Stimulated activated naive CD8-positive, alpha-beta T cell treated with anti-CD3 and anti-CD28 coated beads, Interleukin-15, amount 100 ng/mL, for 72 hours (primary cell): Measurements from ENCODE around the gene FERMT3.
A peak's percentile ranks its signal among the peaks of the same experiment; 100 is the strongest.
"Not testable (repeated sequence)": the region's sequence is repeated elsewhere in the genome, so short reads cannot be mapped to it uniquely, and the experiment has no call there.

Source experiments
- ATAC-seq: fragments of 150-1000 bp; cut with Tn5 transposase; 2 replicates; pipeline ENCODE4 v1.10.0; 2021; ENCODE audit warnings: mild to moderate bottlenecking, moderate library complexity
- DNase-seq, 2 donors: peaks; one replicate each; pipeline ENCODE4 v3.0.0; 2021 to 2022
- H3K27ac Mint-ChIP-seq, 2 donors: one replicate each; pipeline ENCODE4 v1.8.0; 2022; ENCODE audit warnings: mild to moderate bottlenecking in 2 of 2, mixed read lengths in 2 of 2, moderate library complexity in 2 of 2
- H3K27me3 Mint-ChIP-seq: one replicate; pipeline ENCODE4 v1.8.0; 2022; ENCODE audit warnings: mixed read lengths
- H3K4me1 Mint-ChIP-seq: one replicate; pipeline ENCODE4 v1.8.0; 2022; ENCODE audit warnings: mild to moderate bottlenecking, mixed read lengths
- H3K4me3 Mint-ChIP-seq, 2 donors: one replicate each; pipeline ENCODE4 v1.8.0; 2022; ENCODE audit warnings: mild to moderate bottlenecking in 2 of 2, mixed read lengths in 2 of 2, moderate library complexity in 1 of 2
- H3K9me3 Mint-ChIP-seq, 2 donors: one replicate each; pipeline ENCODE4 v1.8.0; 2022; ENCODE audit warnings: mixed read lengths in 2 of 2

FERMT3 gene

DNA sequence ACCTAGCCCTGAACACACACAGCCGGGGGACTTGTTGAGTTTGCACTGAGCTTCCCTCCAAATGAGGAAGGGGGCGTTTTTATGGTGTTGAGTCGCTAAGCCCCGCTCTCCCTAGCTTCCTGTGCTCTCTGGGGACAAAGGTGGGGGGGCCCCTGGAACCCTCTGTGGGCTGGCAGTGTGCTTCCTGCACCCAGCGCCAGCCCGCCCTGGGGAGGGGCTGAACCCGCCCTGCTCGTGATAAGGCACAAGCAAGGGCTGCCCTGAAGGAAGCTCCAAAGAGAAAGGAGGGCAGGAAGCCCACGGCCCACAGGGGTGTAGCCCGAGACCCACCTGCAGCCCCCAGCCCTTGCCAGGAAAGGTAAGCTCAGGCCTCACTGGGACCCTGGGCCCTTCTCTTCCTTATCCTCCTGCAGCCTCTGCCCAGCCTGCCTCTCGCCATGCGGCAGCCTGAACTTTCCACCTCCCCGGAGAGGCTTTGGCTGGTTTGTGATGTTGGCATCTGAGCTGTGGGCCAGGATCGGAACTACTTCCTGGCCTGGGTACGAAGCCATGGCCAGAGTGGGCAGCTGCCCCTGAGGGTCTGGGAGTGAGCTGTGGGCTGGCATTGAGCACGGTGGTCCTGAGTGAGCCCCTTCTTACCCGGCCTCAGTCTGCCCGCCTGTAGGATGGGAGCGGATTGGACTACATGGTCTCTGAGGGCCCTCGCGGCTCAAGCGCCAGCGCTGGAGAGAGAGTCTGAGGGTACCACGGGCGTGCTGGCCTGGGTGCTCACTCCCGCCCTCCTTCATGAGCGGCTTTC lies at the start of gene FERMT3:
TSS of gene FERMT3 (plus strand) at position 265 of the 799 bp plus-strand sequence. CDS start 644 bp downstream, outside the sequence.
- Mint-ChIP-seq H3K27me3 (no peaks in the 10 kb centered on the region), H3K27ac (peak within 1 kb of the TSS; percentile 97), H3K9me3 (no peaks in the 10 kb centered on the region), H3K4me1 (peaks cover 77% of the 10 kb centered on the region), H3K4me3 (peak within 1 kb of the TSS; percentile 90 to 91)
- ATAC-seq (peak; percentile 75), DNase-seq (peak; percentile 57 to 85)

DNA sequence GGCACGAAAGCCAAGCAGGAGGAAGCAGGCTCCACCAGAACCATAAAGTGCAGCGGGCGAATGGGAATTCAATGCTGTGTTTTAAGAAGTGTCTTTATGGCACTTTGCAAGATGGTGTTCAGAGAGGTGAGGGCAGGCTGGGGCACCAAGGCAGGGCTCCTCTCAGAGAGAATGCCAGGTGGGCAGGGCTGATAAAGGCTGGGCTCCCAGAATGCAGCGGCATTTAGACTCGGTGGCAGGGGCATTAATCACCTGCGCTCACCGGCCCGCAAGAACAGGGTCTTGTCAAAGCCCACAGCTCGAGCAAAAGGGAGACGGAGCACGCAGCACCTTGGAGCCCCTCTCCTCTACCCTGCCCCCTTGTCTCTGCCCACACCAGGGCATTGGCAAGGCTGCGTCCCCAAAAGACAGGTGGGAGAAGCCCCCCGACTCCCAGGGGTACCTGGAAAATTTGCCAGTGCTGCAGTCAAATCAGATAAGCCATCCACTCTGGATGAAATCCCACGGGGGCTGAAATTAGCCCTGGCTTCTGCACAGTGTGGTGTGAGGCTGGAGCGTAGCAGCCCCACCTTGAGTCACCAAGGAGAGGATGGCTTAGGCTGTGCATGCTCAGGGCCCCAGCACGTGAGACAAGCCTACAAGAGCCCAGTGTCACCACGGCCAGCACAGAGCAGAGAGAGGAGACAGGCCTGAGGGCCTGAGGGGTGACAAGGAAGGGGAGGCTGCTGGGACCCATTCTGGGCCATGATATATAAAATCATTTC lies 48.7 kb upstream of the FERMT3 start:
- Mint-ChIP-seq H3K9me3 (no peaks in the 10 kb centered on the region), H3K4me3 (no peak overlapping the region), H3K27me3 (no peaks in the 10 kb centered on the region), H3K27ac (peak overlapping the region in 1 of 2 donors; percentile 19), H3K4me1 (peaks cover 18% of the 10 kb centered on the region)
- DNase-seq: no peak
- ATAC-seq: no peak

DNA sequence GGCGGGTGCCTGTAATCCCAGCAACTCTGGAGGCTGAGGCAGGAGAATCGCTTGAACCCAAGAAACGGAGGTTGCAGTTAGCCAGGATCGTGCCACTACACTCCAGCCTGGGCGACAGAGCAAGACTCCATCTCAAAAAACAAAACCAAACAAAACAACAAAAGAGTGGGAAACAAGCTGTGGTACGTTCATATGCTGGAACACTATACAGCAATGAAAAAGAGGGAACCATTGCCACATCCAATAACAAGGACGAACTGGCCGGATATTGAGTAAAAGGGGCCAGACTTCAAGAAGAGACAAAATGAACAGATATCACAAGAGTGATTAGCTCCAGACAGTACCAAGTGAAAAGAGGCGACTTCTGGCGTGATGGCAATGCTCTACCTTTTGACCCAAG lies 45.5 kb upstream of the FERMT3 start:
- Mint-ChIP-seq H3K9me3 (no peaks in the 10 kb centered on the region), H3K4me1 (peaks cover 16% of the 10 kb centered on the region), H3K4me3 (no peak overlapping the region), H3K27me3 (no peaks in the 10 kb centered on the region), H3K27ac (no peak overlapping the region)
- DNase-seq (no peak), ATAC-seq (no peak)

DNA sequence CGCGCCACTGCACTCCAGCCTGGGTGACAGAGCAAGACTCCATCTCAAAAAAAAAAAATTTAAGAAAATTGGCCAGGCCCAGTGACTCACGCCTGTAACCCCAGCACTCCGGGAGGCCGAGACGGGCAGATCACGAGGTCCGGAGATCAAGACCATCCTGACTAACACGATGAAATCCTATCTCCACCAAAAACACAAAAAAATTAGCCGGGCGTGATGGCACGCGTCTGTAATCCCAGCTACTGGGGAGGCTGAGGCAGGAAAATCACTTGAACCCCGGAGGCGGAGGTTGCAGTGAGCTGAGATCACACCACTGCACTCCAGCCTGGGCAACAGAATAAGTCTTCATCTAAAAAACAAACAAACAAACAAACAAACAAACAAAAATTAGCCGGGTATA lies 43.8 kb upstream of the FERMT3 start:
- not testable (repeated sequence) for H3K9me3 Mint-ChIP-seq

DNA sequence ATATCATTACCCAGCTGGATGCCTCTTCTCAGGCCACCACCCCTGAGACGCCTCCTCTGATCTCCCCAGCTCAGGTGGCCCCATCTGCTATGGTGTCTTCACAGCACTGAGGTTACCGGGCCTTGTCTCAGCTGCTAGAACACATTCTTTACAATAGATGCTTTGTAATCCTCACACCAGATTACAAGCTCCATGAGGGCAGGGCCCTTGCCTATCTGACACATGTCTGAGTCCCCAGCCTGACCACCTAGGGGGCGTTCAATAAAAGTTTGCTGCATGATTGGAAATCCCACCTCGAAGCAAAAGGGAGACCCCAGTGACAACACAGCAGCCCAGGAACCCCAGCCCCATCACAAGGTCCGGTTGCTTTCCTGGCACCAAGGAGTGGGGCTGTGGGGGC lies 42.6 kb upstream of the FERMT3 start:
- DNase-seq (no peak), ATAC-seq (no peak)
- Mint-ChIP-seq H3K4me3 (peak overlapping the region in 1 of 2 donors; percentile 2), H3K4me1 (peaks cover 29% of the 10 kb centered on the region), H3K27ac (no peak overlapping the region), H3K9me3 (no peaks in the 10 kb centered on the region), H3K27me3 (no peaks in the 10 kb centered on the region)

More for the DNA sequence above, 43.8 kb upstream of the FERMT3 start:
- H3K27me3 Mint-ChIP-seq, DNase-seq, ATAC-seq, H3K4me3 Mint-ChIP-seq, H3K27ac Mint-ChIP-seq: not testable (repeated sequence)
- peaks cover 28% of the 10 kb centered on the region for H3K4me1 Mint-ChIP-seq

DNA sequence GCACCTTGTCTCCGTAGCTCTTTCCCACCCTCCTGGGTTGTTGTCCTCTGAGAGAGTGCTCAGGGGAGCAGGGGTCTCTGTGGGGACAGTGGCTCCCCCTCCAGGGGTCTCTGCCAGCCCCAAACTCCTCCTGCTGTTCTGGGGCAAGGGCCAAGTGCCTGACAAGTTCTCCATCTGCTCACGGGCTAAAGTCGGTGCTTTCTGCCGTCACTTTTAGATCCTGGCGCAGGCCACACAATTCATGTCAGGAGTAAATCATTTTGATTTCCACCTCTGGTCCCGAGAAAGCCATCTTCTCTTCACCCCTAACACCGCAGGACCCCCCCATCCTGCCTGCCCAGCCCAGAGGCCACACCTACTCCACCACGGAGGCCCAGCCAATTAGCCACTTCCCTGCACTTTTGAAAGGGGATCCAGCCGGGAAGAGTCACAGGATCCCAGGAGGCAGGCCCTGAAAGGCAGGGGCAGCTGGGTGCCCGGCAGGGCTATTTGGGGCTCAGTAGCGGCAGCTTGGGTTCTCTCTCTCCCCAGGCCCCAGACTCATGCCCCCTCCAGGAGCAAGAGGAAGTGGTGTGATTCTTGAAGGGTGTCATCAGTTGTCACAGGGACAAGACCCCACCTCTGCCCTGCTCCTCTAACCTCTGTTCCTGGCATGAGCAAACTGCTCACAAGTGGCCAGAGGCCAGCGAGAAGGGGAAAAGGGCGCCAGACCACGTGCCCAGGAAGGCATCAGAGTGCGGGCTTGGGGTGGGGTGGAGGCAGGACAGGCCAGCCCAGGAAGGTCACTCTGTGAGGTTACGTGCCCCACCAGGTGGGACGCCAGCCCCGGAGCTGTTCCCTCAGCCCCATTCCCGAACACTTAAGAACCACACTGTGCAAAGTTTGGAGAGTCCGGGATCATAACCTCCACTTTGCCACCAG lies 41.9 kb upstream of the FERMT3 start:
- DNase-seq: no peak
- Mint-ChIP-seq H3K27me3 (no peaks in the 10 kb centered on the region), H3K27ac (peak overlapping the region in 1 of 2 donors; percentile 68), H3K4me3 (peak overlapping the region; percentile 88 to 92), H3K4me1 (peaks cover 30% of the 10 kb centered on the region), H3K9me3 (no peaks in the 10 kb centered on the region)
- no peak for ATAC-seq

DNA sequence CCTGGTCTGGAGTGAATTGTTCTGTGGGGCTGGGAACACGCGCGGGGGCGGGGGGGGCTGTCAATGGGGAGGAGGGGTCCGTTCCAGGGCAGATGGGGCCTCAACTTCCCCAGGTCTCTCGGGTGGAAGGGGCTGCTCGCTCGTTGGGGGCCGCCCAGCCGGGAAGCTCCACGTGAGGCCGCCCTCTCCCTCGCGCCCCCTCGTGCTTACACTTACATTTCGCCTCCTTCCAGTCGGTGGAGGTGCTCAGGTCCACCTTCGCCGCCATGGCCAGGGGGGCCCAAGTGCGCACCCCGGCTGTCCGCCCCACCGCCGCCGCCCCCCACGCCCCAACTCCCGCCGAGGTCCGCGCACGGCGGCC lies 41.1 kb upstream of the FERMT3 start:
- Mint-ChIP-seq H3K9me3 (no peaks in the 10 kb centered on the region), H3K4me3 (peak overlapping the region; percentile 88 to 92), H3K27ac (no peak overlapping the region), H3K4me1 (peaks cover 35% of the 10 kb centered on the region), H3K27me3 (no peaks in the 10 kb centered on the region)
- DNase-seq (peak in 1 of 2 donors; percentile 26), ATAC-seq (peak; percentile 47)

DNA sequence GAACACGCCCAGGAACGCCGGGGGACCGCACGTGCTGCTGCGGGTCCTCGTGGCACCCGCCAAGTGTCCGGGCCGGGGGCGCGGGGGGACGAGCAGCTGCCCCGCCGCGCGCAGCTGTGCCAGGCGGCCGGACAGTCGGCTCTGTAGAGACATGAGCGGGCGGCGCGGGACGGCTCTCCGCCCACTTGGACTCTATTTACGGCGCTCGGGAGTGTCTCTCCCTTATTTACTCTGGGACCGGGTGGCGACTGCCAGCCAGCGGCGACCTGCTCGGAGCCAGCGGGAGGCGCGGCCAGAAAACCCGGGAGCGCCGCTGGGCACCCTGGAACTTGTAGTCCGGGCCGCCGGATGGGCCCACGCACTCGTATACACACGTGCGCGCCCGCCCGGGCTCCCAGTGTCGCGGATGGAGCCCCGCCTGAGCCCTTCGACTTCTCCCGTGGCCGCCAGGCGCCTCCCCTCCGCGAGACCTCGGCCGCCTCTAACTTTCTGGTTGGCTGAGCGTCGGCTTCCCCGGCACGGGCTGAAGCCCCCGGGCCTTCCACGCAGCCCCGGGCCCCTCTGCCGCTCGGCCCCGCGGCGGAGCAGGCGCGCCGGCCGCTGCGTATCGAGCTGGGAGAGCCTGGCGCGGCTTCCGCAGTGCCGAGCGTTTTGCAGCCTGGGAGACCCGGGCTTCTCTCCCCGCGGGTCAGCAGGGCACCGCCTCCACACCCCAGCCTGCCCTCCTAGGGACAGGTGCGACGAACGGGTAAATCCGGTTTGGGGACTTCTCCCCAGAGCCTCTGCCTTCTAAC lies 40.5 kb upstream of the FERMT3 start, which contains the start of gene MACROD1:
TSS of gene MACROD1 (minus strand) at position 272 of the 794 bp plus-strand sequence. CDS start at position 153, 119 bp downstream.
- Mint-ChIP-seq H3K27me3 (no peaks in the 10 kb centered on the region), H3K9me3 (no peaks in the 10 kb centered on the region), H3K4me3 (peak within 1 kb of the TSS; percentile 92 to 96), H3K27ac (peak within 1 kb of the TSS; percentile 92 to 96), H3K4me1 (peaks cover 35% of the 10 kb centered on the region)
- DNase-seq (peak; percentile 76 to 81), ATAC-seq (peak; percentile 96)

DNA sequence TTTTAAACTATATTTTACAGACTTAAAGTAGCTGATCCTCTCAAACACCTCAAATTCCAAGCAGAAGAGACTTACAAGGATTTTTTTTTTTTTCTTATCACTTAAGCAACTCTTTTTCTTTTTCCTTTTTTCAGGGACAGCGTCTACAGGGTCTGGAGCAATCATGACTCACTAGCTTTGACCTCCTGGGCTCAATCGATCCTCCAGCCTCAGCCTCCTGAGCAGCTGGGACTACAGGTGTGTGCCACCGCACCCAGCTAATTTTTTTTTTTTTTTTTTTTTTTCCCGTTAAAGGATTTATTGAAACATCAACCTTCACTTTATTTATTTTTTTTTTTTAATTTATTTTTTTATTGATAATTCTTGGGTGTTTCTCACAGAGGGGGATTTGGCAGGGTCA lies 36.1 kb upstream of the FERMT3 start:
- ATAC-seq (no peak), DNase-seq (no peak)
- no peak overlapping the region for H3K4me3 Mint-ChIP-seq
- no peaks in the 10 kb centered on the region for H3K27me3 Mint-ChIP-seq
- peaks cover 19% of the 10 kb centered on the region for H3K4me1 Mint-ChIP-seq
- H3K9me3 Mint-ChIP-seq: peaks cover 0 to 8% of the 10 kb centered on the region in 2 donors
- no peak overlapping the region for H3K27ac Mint-ChIP-seq

DNA sequence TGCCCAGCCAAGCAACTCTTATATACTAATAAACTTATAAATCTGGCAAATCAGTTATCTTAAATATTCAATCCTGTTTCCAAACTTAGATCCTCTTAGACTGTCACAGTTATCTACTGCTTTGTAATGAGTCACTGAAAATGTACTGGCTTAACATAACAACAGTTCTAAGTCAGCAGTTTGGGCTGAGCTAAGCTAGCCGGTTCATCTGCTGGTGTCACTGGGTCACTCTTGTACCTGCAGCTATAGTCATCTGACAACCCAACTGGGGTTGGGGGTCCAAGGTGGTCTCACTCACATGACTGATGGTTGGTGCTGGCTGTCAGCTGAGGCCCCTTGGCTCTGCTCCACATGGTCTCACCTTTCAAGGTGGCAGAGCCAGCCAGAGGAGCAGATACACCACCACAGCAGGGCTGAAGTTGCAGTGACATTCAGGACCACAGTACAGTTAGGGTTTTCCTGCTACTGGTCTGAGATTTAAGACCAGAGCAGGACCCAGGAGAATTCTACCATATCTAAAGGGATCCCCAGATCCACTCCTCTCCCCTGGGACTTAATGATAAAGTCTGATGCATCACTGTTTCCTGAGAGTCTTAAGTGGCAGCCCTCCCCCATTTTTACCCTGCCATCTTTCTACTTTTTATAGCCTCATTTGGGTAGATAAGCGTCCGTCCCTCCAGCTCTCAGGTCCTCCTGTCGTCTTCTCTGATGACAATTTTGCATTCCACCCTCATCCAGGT lies 32.7 kb upstream of the FERMT3 start:
- Mint-ChIP-seq H3K4me3 (no peak overlapping the region), H3K4me1 (peaks cover 29% of the 10 kb centered on the region), H3K27me3 (no peaks in the 10 kb centered on the region), H3K27ac (no peak overlapping the region), H3K9me3 (peaks cover 0 to 8% of the 10 kb centered on the region in 2 donors)
- DNase-seq: no peak
- no peak for ATAC-seq

DNA sequence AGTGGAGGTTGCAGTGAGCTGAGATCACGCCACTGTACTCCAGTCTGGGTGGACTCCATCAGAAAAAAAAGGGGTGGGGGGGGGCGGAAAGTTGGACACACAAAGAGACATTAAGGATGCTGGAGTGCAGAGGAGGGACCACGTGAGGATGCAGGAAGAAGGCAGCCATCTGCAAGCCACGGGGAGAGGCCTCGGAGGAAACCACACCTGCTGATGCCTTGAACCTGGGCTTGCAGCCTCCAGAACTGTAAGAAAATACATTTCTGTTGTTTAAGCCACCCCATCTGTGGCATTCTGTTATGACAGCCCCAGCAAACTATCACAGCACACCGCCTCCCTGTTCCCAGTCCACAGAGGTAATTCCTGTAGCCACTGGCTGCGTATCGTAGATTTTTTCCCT lies 29.8 kb upstream of the FERMT3 start:
- Mint-ChIP-seq H3K4me3 (no peak overlapping the region), H3K9me3 (peaks cover 0 to 8% of the 10 kb centered on the region in 2 donors), H3K27me3 (no peaks in the 10 kb centered on the region), H3K27ac (no peak overlapping the region), H3K4me1 (peaks cover 37% of the 10 kb centered on the region)
- DNase-seq (no peak), ATAC-seq (no peak)

DNA sequence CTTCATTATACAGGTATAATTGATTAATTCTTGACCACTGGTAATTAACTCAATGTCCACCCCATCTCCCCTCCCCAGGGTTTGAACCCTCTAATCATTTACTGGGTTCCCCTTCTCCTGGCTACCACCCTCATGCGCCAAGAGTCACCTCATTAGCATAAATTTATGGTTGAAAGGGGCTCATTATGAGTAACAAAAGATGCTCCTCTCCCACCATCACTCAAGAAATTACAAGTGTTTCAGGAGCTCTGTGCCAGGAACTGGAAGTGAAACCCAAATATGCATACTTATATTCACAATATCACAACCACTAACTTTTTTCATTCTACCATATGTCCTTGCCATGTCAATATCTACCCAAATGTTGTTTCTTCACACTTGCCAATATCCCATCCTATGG lies 28.3 kb upstream of the FERMT3 start:
- ATAC-seq (peak; percentile 63), DNase-seq (no peak)
- H3K4me1 Mint-ChIP-seq: peaks cover 48% of the 10 kb centered on the region
- H3K4me3 Mint-ChIP-seq: no peak overlapping the region
- H3K9me3 Mint-ChIP-seq: peaks cover 0 to 8% of the 10 kb centered on the region in 2 donors
- H3K27ac Mint-ChIP-seq: no peak overlapping the region
- no peaks in the 10 kb centered on the region for H3K27me3 Mint-ChIP-seq

DNA sequence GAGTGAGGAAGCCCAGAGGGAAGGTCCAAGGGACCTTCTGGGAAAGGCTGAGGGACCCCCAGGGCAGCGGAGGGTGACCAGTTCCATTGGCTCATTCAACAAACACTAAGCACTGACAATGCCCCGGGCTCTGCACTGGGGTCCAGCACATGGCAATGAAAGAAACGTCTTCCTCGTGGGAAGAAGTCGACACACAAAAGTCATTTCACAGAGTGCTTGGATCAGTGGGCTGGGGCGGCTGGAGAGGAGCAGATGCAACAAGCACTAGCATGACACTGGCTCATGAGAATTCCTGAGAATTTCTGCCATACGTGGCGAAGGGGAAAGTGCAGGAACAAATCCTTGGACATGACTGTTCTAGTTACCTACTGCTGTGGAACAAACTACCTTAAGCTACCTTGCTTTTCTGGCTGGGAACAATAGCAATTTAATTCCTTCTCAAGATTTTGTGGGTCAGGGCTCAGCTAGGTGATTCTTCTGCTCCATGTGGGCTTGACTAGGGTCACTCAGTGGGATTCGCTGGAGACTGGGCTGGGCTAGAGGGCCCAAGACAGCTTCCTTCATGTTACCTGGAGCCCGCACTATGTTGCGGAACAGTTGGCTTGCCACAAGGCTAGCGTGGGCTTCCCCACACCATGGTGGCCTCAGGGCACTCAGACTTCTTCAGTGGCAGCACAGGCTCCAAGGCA lies 27.4 kb upstream of the FERMT3 start:
- no peak for ATAC-seq
- Mint-ChIP-seq H3K27me3 (no peaks in the 10 kb centered on the region), H3K4me3 (no peak overlapping the region), H3K27ac (no peak overlapping the region), H3K9me3 (peaks cover 0 to 4% of the 10 kb centered on the region in 2 donors), H3K4me1 (peaks cover 57% of the 10 kb centered on the region)
- no peak for DNase-seq
